Stimulated activated CD4-positive, alpha-beta T cell treated with anti-CD3 and anti-CD28 coated beads, TNF-alpha, amount 100 ng/mL, for 4 hours (primary cell): Measurements from ENCODE around the gene KRT79.

Experiments
- DNase-seq, 3 experiments: peaks; one replicate each; pipeline ENCODE4 v3.0.0-alpha.2; 2020; ENCODE audit warnings: low read depth in 3 of 3

KRT79 gene

DNA sequence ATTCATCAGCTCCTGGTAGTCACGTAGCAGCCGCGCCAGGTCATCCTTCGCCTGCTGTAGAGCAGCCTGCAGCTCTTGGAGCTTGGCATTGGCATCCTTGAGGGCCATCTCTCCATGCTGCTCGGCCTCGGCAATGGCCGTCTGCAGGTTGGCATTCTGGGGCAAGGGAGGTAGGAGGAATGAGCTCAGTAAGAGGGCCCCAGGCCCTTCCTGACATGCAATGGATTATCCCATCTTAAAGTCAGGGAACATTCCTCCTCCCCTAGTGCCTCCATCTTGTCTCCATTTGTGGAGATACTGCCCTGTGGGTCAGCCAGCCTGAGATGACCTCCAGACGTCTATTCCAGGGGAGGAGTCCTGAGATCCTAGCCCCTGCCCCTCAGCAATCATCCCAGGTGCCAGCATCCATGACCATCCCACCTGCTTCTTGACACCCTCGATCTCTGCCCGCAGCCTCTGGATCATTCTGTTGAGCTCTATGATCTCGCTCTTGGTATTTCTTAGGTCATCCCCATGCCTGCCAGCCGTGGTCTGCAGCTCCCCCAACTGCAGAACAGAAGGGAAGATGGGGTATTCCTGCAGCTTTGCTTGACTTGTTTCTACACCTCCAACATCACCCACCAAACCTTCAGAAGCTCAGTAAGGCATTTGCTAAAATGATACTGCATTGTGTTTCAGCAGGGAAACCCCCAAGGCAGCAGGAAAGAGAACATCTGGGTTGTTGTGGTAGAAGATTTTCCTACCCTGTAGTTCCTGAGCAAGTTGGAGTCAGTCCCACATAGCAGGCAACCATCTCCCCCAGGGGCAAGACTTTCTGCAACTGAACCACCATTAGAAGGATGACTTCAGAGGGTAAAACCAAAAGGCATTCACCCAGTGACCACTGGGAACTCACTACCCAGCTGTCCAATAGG lies 42.6 kb downstream of the KRT79 start:
- DNase-seq, result no peak

DNA sequence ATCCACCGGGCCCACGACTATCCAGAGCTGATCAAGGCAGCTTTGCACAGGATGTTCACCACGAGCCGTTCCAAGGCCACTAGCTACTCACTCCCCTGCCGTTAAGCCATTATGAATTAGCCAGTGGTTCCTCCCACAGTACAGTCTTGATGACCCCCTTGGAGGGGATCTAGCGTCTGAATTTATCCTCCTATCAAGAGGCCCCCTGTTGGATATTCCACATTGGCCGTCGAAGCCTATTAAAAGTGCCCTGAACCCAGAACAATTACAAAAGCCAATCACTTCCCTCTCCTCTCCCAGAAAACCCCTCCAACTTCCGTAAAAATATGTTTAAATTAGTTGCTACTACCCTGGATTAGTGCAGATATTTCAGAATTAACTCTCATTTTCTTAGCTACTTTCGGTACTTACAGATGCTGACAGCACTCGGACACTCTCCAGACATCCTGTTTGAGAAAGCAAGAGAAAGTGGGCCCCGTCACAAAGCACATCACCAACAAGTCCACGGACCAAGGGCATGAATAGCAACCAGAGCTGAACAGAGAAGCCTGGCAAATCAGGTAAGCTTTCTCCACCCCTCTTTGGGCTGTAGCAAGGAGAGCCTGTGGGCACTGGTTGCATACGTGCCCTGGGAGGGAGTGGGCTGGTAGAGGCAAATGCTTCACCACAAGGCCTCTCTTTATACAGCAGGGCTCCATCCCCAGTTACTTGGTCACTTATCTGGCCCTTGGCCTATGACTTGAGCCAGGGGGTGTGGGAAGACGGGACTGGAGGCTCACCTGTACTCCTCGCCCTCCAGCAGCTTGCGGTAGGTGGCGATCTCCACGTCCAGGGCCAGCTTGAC lies 43.5 kb downstream of the KRT79 start:
- DNase-seq, result no peak

DNA sequence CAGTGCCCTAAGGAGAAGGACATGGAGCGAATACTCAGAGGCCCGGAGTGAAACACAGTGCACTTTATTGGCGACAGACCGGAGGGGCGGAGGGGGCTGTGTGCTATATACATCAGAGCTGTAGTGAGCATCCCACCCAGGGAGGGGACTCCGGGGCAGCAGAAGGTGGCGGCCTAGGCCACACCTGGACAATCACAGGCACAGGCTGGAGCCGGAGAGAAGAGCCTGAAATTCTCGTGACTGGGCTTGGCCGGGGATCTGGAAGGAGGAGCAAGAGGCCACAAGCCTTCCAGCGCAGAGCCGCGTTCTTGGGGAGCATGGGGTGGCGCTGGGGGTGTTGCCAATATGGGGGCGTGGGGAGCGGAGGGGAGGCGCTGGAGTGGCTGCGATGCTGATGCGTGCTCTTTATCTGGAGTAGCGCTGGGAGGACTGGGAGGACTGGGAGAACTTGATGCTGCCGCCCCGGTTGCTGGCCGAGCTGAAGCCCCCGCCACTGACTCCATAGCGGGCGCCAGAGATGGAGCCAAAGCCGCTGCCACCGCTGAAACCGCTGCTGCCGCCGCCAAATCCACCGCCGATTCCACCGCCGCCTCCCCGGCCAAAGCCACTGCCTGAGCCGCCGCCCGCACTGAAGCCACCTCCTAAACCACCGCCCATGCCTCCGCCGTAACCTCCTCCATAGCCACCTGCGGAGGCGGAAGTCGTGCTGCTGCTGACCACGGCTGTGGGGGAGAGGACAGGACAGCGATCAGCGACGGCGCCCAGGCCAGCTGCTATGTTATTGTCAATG lies 44.3 kb downstream of the KRT79 start:
- DNase-seq, result no peak

DNA sequence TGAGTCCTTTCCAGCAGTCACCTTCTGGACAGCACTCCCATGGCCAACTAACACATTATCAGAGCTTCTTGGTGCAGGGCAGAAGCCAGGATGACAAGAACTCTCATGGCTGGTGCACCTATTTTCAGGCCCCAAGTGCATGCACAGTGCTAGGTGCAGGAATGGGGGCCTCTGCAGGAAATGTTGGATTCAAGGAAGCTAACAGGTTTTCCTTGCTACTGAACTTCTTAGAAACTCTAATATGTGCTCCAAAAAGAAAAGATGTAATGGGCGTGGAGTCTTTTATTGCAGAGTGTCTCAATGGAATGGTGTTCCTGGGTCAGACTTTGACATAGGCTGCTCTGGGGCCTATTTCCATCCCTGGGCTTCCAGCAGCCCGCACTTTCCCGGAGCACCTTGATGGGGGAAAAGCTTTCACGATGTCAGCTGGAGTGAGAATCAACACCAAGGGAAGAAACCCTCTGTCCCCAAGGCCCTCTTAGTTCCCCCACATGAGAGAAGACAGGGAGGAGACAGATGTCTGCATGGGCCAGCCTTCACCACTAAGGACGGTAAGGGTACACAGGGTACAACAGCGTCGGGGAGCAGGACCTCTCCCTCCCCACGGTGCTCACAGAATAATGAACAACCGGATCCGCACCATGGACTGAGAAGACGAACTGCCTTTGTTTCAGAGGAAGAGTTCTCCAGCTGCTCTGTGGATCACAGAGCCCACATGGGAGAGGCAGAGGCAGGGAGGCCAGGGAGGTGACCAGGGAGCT lies 45.1 kb downstream of the KRT79 start:
- no peak for DNase-seq

DNA sequence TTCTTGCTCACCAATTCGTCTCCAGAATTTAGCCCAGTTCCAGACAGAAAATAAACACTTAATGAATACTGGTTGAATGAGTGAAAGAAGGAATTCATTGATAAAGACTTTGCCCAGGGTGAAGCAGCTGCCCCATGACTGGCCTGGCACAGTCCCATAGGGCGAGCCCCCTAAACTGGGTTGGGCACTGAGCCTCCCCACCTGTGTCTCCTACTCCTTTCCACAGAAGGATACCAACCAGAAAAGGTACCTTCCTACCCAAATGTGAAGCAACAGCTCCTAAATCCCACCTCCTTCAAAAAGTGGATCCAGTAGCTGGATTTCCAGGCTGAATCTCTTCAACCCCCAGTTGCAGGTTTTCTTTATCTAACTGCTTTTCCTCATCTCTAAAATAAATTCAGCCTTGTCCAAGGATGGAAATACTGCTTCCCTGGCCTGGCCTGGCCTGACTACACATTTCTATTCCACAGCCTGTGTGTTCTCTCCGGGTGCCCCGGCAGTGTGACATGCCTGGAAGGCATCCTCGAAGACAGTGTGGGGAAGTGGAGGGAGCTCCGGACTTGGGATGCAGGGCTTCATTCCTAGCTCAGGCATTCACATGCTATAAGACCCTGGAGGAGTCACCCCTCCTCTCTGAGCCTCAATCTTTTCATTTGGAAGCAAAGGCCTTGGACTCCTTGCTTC lies 45.8 kb downstream of the KRT79 start:
- DNase-seq, result no peak

DNA sequence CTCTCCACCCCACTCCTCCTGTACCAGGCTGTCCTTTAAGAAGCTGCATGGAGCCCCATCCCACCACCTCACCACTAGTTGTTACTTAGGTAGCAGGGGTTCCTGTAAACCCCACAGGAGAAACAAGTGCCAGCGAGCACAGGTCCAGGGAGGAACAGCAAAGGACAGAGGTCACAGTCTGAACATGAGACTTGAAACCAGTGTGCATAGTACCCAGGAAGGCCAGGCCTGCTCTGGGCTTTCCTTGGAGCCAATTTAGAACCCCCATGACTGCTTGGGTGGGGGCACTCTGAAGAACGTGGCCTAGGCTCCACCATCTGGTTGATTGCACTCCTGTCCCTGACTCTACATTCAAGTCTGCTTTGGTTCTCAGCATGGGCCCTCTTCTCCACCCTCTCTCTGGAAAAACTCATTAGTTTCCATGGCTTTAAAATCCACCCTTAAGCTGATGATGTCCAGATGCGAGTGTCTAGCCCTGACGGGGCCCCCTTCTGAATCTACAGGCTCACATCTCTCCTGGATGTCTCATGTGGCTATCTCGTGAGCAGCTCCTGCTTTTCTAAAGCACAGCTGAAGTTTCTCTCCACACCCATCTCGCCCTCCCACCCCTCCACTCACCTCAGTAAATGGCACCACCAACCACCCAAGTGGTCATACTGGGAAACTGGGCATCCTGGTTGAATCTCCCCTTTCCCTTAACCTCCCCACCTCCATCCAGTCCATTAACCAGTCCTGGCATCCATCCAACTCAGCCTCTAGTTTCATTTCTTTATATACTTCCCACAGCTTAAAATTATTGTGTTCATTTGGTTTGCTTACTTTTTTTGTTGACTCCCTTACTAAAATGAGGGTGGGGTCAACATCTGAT lies 46.6 kb downstream of the KRT79 start:
- no peak for DNase-seq

DNA sequence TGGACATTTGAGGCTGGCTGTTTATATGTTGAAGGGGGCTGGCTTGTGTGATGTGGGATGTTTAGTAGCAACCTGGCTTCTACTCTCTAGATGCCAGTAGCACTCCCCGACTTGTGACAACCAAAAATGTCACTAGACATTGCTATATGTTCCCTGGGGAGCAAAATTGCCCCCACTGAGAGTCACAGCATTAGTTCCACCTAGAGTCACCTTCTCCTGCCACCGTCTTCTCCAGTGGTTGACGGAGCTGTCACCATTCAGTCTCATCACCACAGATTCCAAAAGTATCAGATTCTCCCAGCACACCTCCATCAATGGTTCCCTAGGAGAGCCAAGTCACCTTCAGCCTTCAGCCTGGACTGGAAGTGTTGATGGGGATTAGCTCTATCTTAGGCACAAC lies 49.2 kb downstream of the KRT79 start:
- DNase-seq, result no peak

DNA sequence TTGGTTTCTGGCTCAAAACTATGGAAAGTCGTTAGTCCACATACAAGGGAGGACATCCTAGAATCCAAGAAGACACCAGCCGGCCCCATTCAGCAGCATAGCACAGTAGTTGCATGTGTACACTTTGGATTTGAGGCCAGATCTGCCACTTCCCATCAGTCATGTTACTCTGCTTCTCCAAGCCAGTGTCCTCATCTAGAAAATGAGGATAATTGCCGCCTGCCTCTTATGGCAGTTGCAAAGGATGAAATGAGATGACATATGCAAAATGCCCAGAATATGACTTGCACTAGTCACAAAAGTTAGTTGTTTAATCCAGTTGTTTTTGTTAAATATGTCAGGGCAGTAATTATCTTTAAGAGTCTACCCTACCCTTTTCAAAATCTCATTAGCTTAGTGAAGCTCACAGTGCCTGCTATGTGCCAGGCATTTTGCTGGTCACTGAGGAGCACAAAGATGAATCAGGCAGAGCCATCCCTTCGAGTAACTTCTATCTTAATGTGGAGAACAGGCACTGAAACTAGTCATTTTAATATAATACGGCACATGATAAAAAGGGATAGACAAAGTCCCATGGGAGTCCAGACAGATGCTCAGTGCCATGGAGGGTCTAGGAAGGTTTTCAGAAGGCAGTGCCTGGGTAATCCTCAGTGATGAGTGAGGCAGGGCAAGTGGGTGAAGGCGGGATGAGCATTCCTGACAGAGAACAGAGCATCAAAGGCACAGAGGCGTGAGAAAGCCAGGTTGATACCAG lies 50.4 kb downstream of the KRT79 start:
- DNase-seq, result no peak

DNA sequence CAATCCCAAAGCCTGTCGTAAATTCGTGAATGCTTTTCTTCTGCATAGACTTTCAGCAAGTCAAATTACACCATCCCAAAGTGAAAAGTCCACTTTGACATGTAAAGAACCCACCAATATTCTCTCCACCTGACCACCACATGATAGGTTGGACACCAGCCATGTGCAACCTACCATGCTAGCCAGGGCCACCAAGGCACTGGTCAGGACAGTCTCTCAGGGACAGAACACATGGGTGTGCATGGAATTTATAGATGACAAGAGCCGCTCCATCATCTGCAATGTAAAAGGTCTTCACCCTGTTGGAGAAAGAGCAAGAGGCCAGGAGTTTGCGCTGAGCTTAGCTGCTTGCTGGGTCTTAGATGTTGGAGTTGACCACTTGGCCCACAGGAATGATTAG lies 51.6 kb downstream of the KRT79 start:
- no peak for DNase-seq

DNA sequence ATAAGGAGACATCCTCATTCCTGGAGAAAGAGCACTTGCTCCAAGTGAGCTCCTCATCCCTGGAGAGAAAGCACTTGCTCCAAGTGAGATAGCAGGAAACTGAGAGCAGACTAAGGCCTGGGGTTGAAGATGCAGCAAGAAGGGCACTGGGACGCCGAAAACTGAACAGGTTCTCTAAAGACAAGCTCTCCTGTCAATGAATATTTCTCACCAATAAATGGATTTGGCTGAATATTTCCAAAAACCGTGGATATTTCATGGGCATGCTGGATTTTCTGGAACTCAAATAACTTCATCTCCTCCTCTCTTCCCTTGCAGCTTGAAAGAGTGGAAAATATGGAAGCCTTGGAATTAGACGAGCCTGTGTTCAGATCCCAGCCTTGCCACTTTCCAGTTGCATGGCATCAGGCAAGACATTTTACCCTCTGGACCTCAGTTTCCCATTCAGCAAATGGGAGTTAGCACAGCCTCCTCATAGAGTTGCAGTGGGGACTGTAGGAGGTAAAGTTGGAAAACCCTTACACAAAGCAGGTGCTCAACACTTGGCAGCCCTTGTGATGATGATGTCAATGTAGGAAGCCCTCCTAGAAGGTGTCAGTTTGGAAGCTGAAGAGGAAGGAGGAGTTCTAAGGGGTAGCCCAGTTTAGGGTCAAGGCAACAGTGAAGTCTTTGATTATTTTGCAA lies 52.6 kb downstream of the KRT79 start:
- no peak for DNase-seq

DNA sequence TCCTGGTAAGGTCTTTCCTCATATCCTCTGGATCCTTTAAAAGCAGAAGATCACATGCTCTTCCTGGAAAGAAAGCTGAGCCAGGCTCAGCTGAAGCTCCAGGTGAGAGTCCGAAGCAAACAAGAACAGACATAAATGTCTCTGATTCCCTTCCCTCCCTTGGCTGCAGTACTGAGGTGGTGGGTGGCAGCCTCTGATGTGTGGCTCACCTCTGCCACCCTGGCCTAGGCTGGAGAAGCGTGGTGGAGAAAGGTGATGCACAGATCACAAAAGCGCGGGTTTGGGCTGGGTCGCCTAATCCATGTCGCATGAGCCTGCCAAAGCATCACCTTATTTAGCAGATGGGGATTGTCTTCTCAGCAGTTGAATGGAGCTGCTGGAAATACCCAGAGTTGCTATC lies 54.2 kb downstream of the KRT79 start:
- DNase-seq, result no peak

DNA sequence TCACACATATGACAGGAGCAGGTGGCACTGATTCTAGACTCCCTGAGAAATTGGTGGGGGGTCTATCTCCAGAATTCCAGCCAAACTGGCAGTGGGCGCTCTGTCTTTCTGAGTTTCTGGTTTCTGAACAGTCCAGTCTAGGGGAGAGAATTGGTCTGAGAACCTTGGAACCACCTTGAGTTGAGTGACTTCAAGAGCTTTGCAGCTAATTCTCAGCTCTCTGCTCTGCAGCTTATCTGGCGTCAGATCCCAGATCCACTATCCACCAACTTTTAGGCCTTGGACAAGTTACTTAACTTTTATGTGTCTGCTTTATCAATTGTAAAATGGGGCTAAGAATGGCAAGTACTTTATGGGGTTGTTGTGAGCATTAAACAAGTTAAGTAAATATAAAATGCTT lies 55.3 kb downstream of the KRT79 start:
- no peak for DNase-seq

DNA sequence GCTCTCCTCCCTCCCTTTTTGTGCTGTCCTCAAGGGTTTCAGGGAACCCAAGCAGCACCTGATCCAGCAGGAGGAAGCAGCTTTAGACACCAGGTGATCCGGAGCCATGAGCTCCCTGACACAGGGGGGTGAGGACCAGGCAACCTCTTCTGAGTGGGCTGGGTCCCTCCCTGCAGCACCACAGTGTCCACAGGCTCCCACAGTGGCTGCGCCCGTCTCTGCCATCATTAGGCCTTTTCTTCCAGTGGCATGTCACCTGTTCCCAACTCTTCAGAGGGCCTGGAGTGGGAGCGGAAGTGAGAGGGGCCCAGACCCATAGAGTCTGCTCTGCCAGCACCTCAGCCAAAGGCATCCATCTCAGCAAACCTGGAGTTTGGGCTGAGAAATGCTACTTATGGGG lies 56.5 kb downstream of the KRT79 start:
- no peak for DNase-seq

DNA sequence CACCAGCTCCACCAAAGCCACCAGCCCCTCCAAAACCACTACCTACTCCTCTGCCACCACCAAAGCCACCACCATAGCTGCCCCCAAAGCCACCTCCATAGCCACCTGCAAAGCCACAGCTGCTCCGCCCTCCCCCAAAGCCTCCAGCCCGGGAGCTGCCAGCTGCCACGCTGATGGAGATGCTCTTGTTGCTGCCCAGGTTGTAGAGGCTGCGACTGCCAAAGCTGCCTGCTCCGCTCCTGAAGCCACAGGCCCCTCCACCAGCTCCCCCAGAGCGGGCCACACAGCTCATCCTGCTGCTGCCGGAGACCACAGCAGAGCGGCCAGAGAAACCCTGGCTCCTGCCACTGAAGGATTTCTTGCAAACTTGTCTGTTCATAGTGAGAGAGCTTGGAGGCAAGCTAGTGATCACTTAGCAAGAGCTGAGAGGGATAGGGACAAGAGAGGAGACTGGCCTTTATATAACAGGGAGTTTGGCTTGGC lies 57.2 kb downstream of the KRT79 start, which contains the start of gene KRT76:
KRT76 (minus strand) TSS at position 433 of the 483 bp plus-strand sequence; CDS start at position 379, 54 bp downstream.
- DNase-seq, result no peak

DNA sequence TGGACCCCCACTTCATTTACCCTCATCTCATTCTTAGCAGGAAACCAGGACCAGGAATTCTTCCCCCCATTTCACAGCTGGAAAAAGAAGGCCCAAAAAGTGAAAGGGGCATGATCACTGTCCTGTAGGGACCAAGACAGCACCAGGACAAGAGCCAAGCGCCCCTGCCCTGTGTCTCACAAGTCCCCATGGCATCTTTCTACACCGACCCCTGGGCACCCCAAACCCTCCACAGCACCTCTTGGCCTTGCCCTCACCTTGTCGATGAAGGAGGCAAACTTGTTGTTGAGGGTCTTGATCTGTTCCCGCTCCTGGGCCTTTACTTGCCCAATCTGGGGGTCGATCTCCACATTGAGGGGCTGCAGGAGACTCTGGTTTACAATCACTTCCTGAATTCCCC lies 57.7 kb downstream of the KRT79 start:
- no peak for DNase-seq

DNA sequence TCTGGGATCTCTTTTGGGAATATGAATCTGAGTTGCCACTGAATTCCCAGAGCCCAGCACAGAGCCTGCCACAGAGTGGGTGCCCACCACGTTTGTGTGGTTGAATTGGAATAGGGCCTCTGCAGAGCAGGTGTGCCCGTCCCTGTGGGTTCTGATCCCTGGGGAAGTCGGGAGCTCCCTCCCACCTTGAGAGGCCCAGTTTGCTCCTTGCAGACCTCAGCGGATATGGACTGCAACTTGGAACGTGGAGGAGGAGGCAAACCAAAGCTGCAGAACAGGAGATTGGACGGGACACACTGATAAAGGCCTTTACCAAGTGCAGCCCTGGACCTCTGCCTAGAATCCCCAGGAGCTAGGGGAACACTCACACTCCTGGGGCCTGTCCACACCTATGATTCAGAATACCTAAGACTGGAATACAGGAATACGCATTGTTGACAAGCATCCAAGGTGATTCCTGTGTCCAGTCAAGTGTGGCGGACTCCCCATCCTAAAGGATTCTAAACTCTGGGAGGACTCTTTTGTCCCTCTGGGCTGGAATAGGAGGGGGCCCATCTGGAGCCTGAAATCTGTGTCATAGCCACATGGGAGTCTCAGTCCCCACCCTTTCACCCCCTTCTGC lies 59.4 kb downstream of the KRT79 start:
- no peak for DNase-seq

DNA sequence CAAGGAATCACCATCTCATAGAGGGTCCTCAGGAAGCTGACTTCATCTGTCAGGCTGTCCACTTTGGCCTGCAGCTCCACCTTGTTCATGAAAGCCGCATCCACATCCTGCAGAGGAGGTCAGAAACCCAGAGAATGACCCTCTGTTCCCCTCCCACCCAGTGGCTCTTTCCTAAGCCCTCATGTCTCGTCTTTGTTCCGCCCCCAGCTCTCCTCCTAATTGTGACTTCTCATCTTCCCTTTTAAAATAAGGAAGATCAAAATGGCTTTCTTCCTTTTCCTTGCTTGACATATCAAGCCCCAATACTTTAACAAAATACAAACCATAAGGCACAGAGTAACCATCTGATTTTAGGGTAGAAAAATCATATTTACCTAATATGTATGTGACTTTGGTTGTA lies 61.3 kb downstream of the KRT79 start:
- no peak for DNase-seq

DNA sequence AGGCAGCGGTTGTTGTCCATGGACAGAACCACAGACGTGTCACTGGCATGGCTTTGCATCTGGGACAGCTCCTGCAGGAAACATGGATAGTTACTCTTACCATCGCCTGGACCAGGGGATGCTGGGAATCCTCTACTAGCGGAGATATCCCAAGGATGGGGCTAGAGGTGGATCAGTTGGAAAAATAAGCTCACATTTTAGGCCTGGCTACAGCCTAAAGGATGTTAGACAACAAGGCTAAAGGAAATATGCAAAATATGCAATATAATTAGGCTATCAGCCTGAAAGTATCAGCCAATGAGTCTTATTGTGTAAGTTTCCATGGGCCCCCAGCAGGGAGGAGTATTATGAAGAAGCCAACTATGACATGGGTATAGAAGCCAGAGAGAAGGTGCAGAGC lies 61.9 kb downstream of the KRT79 start:
- DNase-seq, result no peak
